ENCODE results near the gene AKNA. TPM values are rescaled to one million over a fixed set of nuclear protein-coding genes. Genes with fewer than 3 reads are reported as not detected.
A peak's percentile ranks its signal among the peaks of the same experiment; 100 is the strongest.

The AKNA gene
- total and polyA plus RNA-seq, 2 of the 8 experiments (the other 6 are each of a cell fraction or from before 2014, with no cell fraction given) = 21.0 to 27.4 TPM

- Histone ChIP-seq H3K27ac (ENCODE audit: low read depth, low read length) (no peak overlapping the region), H3K4me3 (ENCODE audit: extremely low read depth in 1 of 4, insufficient read depth in 2 of 4, low read depth in 3 of 4, low read length in 4 of 4) (no peak overlapping the region), H3K36me3 (ENCODE audit: control insufficient read depth in 2 of 4, insufficient read depth in 4 of 4, low read length in 3 of 4) (no peaks in the 10 kb centered on the region), H2AK5ac (ENCODE audit: low read depth, low read length) (no peak overlapping the region), H3K27me3 (replicated peaks in 1 of 4; ENCODE audit: control insufficient read depth in 3 of 4, extremely low read depth in 1 of 4, insufficient read depth in 3 of 4, low read length in 3 of 4) (no peaks in the 10 kb centered on the region), H2AFZ (ENCODE audit: low read length) (no peak overlapping the region), H3K56ac (replicated peaks; ENCODE audit: insufficient read length, low read depth, low read length) (peak overlapping the region; percentile 97), H3K79me1 (ENCODE audit: low read depth, low read length) (no peaks in the 10 kb centered on the region), H4K20me1 (replicated peaks in 1 of 2; ENCODE audit: control insufficient read depth in 1 of 2, insufficient read depth in 2 of 2, low read length in 2 of 2) (no peaks in the 10 kb centered on the region), H3K18ac (ENCODE audit: extremely low read depth, low read length) (no peak overlapping the region), H3K9me3 (ENCODE audit: insufficient read depth in 2 of 2, low read depth in 1 of 2, low read length in 1 of 2) (no peaks in the 10 kb centered on the region), H3K4ac (replicated peaks; ENCODE audit: insufficient read length, low read depth, low read length) (no peak overlapping the region), H3K4me2 (ENCODE audit: insufficient read depth in 1 of 2, low read depth in 2 of 2, low read length in 2 of 2) (no peak overlapping the region), H3K23ac (ENCODE audit: insufficient read length) (no peak overlapping the region), H3K23me2 (ENCODE audit: low read depth, low read length) (peaks cover 1% of the 10 kb centered on the region; the same call in 1 of the 2 replicates), H2BK120ac (replicated peaks; ENCODE audit: low read depth, low read length) (no peak overlapping the region), H4K8ac (ENCODE audit: extremely low read depth, insufficient read depth, low read length) (no peak overlapping the region), H2BK15ac (ENCODE audit: low read length) (no peak overlapping the region), H2BK20ac (ENCODE audit: low read length) (no peak overlapping the region), H3K14ac (ENCODE audit: insufficient read length) (no peak overlapping the region), H2BK5ac (ENCODE audit: low read depth, low read length) (no peak overlapping the region), H4K5ac (ENCODE audit: insufficient read length, low read depth, low read length) (no peak overlapping the region), H3K79me2 (ENCODE audit: control insufficient read depth in 1 of 2, insufficient read depth in 2 of 2, low read length in 2 of 2) (no peaks in the 10 kb centered on the region), H4K91ac (replicated peaks; ENCODE audit: insufficient read length, low read length) (no peak overlapping the region), H3K4me1 (replicated peaks in 1 of 4; ENCODE audit: control insufficient read depth in 3 of 4, insufficient read depth in 4 of 4, low read length in 3 of 4) (no peaks in the 10 kb centered on the region), H2BK12ac (ENCODE audit: low read depth, low read length) (no peak overlapping the region), H3K9ac (replicated peaks in 1 of 4; ENCODE audit: extremely low read depth in 1 of 4, low read depth in 3 of 4, low read length in 3 of 4) (no peak overlapping the region)
- CTCF ChIA-PET (ENCODE audit: partially characterized antibody) = interaction anchor here (0.7 to 1.1 kb wide), 5 partner anchors 12 to 237 kb away, joined by 3 to 6 read pairs (median 3); no protein-coding TSS in a partner anchor
- FAIRE-seq = no peak
- WGBS, 2 experiments (ENCODE audit: extremely low coverage in 1 of 2, insufficient coverage in 1 of 2, insufficient read length in 1 of 2, insufficient replicate concordance in 2 of 2, low coverage in 1 of 2, low lambda C conversion rate in 2 of 2, missing lambda C conversion rate in 1 of 2) = 83% methylated on average over 3 of the region's 3 CpGs; no CpG with 5 or more reads in 1 of the 2 experiments
- POLR2A ChIA-PET (ENCODE audit: partially characterized antibody) = interaction anchor here (0.7 kb wide), 1 partner anchor 9 kb away, joined by 3 read pairs; no protein-coding TSS in a partner anchor
- no peak for DNase-seq (ENCODE audit: low read depth in 1 of 2, low spot score in 2 of 2)
- TF ChIP-seq CTBP2 (IDR thresholded peaks at IDR 0.05; ENCODE audit: borderline replicate concordance, insufficient read depth, insufficient read length, low read length) = no peak
- TF ChIP-seq GABPA (IDR thresholded peaks at IDR 0.05; ENCODE audit: borderline replicate concordance, insufficient read depth, low read length) = no peak
- TF ChIP-seq SUZ12 (IDR thresholded peaks at IDR 0.05; ENCODE audit: low read length) = no peak
- TF ChIP-seq BCL11A (IDR thresholded peaks at IDR 0.05; ENCODE audit: low read depth in 2 of 2, low read length in 2 of 2) = no peak
- no peak for TF ChIP-seq RFX5 (IDR thresholded peaks at IDR 0.05; ENCODE audit: borderline replicate concordance, low read depth, low read length)
- TF ChIP-seq BRCA1 (IDR thresholded peaks at IDR 0.05; ENCODE audit: low read depth, low read length) = no peak
- TF ChIP-seq POU5F1 (IDR thresholded peaks at IDR 0.05; ENCODE audit: low read depth, low read length) = no peak
- TF ChIP-seq SRF (IDR thresholded peaks at IDR 0.05; ENCODE audit: low read depth, low read length) = no peak
- no peak for TF ChIP-seq EZH2 (IDR thresholded peaks at IDR 0.05; ENCODE audit: low read depth, low read length, severe bottlenecking)
- no peak for TF ChIP-seq KDM4A (IDR thresholded peaks at IDR 0.05; ENCODE audit: low read depth, low read length, severe bottlenecking)
- TF ChIP-seq RNF2 (IDR thresholded peaks at IDR 0.05; ENCODE audit: borderline replicate concordance, low read depth, low read length, missing control alignments, poor library complexity, severe bottlenecking) = no peak
- TF ChIP-seq E2F6 (IDR thresholded peaks at IDR 0.05) = no peak
- no peak for TF ChIP-seq BACH1 (IDR thresholded peaks at IDR 0.05; ENCODE audit: low read length)
Measured at GRCh38 chr9:114319147-114319546, 68.6 kb downstream of the AKNA start.
